B cell (primary cell): Measurements from ENCODE around the gene PAGE5. TPM values are rescaled to one million over a fixed set of nuclear protein-coding genes. Genes with fewer than 3 reads are reported as not detected.

Source experiments
- ATAC-seq: fragments of 200-7000 bp; cut with Tn5 transposase; one replicate; pipeline ENCODE4 v1.10.0; 2021; ENCODE audit warnings: low read depth, mild to moderate bottlenecking, moderate number of reproducible peaks, moderate library complexity
- CTCF ChIA-PET: fragments of 350-600 bp; sonication (Branson Sonifier 250); formaldehyde crosslinking; loops from one replicate; lab custom pipeline; 2021; ENCODE audit warnings: antibody characterized with exemption, inconsistent platforms; lab: Charles Lee
- POLR2A ChIA-PET: fragments of 350-600 bp; sonication (Branson Sonifier 250); formaldehyde crosslinking; loops from one replicate; lab custom pipeline; 2021; ENCODE audit warnings: antibody characterized with exemption; lab: Charles Lee
- DNase-seq: peaks from one replicate; pipeline ENCODE4 v3.0.0; 2013
- H2AFZ ChIP-seq: 2 replicates; pipeline ENCODE4 v1.6.1; 2012; ENCODE audit warnings: mild to moderate bottlenecking, low read depth, low read length; ENCODE audit not compliant: insufficient read depth, poor library complexity, severe bottlenecking
- H3K27ac ChIP-seq, 2 donors: 1 replicate in 1 of 2; 2 replicates in 1 of 2; pipeline ENCODE4 v1.5.1; 2012 to 2013; ENCODE audit warnings: low read length in 2 of 2, mild to moderate bottlenecking in 2 of 2, moderate library complexity in 1 of 2
- H3K27me3 ChIP-seq, 4 experiments: fragments of 200-600 bp in 1 of 4; sonication (generic) in 1 of 4; replicated peaks in 1 of 4; 1 replicate in 2 of 4; 2 replicates in 2 of 4; pipeline versions ENCODE4 v1.6.1 to v1.7.0; 2013 to 2016; ENCODE audit warnings: low read length in 3 of 4, mild to moderate bottlenecking in 2 of 4, mixed read lengths in 1 of 4, moderate library complexity in 1 of 4; ENCODE audit not compliant: insufficient read depth in 4 of 4, control insufficient read depth in 3 of 4; ENCODE audit errors: control extremely low read depth in 1 of 4
- H3K36me3 ChIP-seq, 2 experiments: replicated peaks in 1 of 2; 1 replicate in 1 of 2; 2 replicates in 1 of 2; pipeline versions ENCODE4 v1.6.1 to v1.7.1; 2013; ENCODE audit warnings: low read length in 1 of 2; ENCODE audit not compliant: insufficient read depth in 2 of 2, control insufficient read depth in 1 of 2; ENCODE audit errors: control extremely low read depth in 1 of 2, extremely low read depth in 1 of 2
- H3K4me1 ChIP-seq, 2 donors: fragments of 200-600 bp in 1 of 2; sonication (generic) in 1 of 2; 1 replicate in 1 of 2; 2 replicates in 1 of 2; pipeline versions ENCODE4 v1.5.1 to v1.6.1; 2013 to 2017; ENCODE audit warnings: low read length in 2 of 2; ENCODE audit not compliant: control insufficient read depth in 2 of 2, insufficient read depth in 2 of 2
- H3K4me2 ChIP-seq: replicated peaks from 2 replicates; pipeline ENCODE3; 2012; ENCODE audit warnings: mild to moderate bottlenecking, low read depth, low read length; ENCODE audit not compliant: poor library complexity, severe bottlenecking
- H3K4me3 ChIP-seq, 5 experiments: fragments of 200-600 bp in 1 of 5; sonication (generic) in 1 of 5; 1 replicate in 3 of 5; 2 replicates in 2 of 5; pipeline versions ENCODE4 v1.5.1 to v1.7.0; 2011 to 2016; ENCODE audit warnings: low read length in 4 of 5, mild to moderate bottlenecking in 4 of 5, low read depth in 2 of 5, control low read depth in 1 of 5, moderate library complexity in 1 of 5; ENCODE audit not compliant: insufficient read depth in 1 of 5; ENCODE audit errors: control extremely low read depth in 1 of 5, extremely low read depth in 1 of 5
- H3K79me2 ChIP-seq: fragments of 200-600 bp; sonication (generic); one replicate; pipeline ENCODE4 v1.6.0; 2016; ENCODE audit warnings: low read length; ENCODE audit not compliant: control insufficient read depth, insufficient read depth
- H3K9ac ChIP-seq: fragments of 200-600 bp; sonication (generic); 2 replicates; pipeline ENCODE4 v1.6.1; 2017; ENCODE audit warnings: mild to moderate bottlenecking, low read length, moderate library complexity
- H3K9me3 ChIP-seq, 3 donors: one replicate each; pipeline versions ENCODE4 v1.6.1 to v1.7.1; 2013; ENCODE audit warnings: low read length in 2 of 3; ENCODE audit not compliant: control insufficient read depth in 2 of 3, insufficient read depth in 1 of 3; ENCODE audit errors: control extremely low read depth in 1 of 3
- H4K20me1 ChIP-seq: 2 replicates; pipeline ENCODE4 v1.6.0; 2012; ENCODE audit warnings: mild to moderate bottlenecking, low read length; ENCODE audit not compliant: insufficient read depth, control insufficient read depth, poor library complexity, severe bottlenecking
- H3K27ac Mint-ChIP-seq: one replicate; pipeline ENCODE4 v1.8.0; 2021; ENCODE audit warnings: mixed read lengths
- H3K27me3 Mint-ChIP-seq: one replicate; pipeline ENCODE4 v1.8.0; 2021; ENCODE audit warnings: mixed read lengths
- H3K4me1 Mint-ChIP-seq: one replicate; pipeline ENCODE4 v1.8.0; 2021; ENCODE audit warnings: mixed read lengths
- H3K4me3 Mint-ChIP-seq: one replicate; pipeline ENCODE4 v1.8.0; 2021; ENCODE audit warnings: mixed read lengths
- H3K9me3 Mint-ChIP-seq: one replicate; pipeline ENCODE4 v1.8.0; 2022; ENCODE audit warnings: mixed read lengths; ENCODE audit not compliant: insufficient read depth
- EZH2 ChIP-seq: IDR thresholded peaks from 2 replicates; pipeline ENCODE4 v1.6.1; 2012; ENCODE audit warnings: borderline replicate concordance, low read depth, mild to moderate bottlenecking, moderate library complexity, low read length; ENCODE audit not compliant: insufficient read depth, poor library complexity, severe bottlenecking
- WGBS: methylation state at CpG from one replicate; pipeline ENCODE4 v1.1.5; 2013; ENCODE audit warnings: missing lambda C conversion rate; ENCODE audit not compliant: insufficient coverage; 5-methylcytosine and 5-hydroxymethylcytosine counted together
- intact Hi-C: fragments of 100-400 bp; cut with micrococcal nuclease; formaldehyde crosslinking; loops from one replicate; pipeline ENCODE4 v1.10.0; 2022
- polyA plus RNA-seq: library from polyadenylated mRNA; depleted of rRNA; stranded (reverse); fragments of >200 nt; gene quantifications from 2 replicates; pipeline ENCODE4 v1.2.3, GENCODE V29; 2012
- total RNA-seq, 2 donors: library from RNA; stranded (reverse); fragments of 120-200 nt in 1 of 2; gene quantifications; 1 replicate in 1 of 2; 2 replicates in 1 of 2; pipeline versions ENCODE4 v1.2.3 to v1.2.4, GENCODE V29; 2013 to 2022
- TF ChIP-seq, protein P1 (sequence below): fragments of 200-600 bp; IDR thresholded peaks from one replicate; pipeline ENCODE4 v1.8.0; 2022; ENCODE audit warnings: antibody characterized with exemption, mild to moderate bottlenecking

Gene PAGE5
- total and polyA plus RNA-seq, 2 donors (not counting 1 experiment from before 2014, with no cell fraction given) = not detected

DNA sequence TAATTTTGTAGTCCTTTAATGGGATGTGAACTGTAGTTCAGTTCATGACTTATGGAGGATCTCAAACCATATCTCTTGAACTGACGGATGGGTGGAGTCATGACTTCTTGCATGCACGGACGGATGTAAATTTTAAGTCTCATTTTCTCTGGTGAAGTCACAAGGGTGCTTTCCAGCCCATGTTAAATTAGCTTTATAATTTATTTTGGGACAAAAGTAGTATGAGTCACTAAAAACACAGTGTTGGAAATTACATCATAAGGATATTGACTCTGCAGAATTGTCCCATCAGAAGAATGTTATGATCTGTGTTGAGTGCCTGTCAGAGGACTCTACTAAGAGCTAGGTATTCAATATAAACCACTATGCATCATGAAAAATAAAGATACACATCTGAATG is 6.8 kb upstream of the PAGE5 start:
- Histone ChIP-seq H3K4me2 (no peak overlapping the region), H3K79me2 (no peaks in the 10 kb centered on the region), H3K4me3 (no peak overlapping the region), H3K9ac (no peak overlapping the region), H3K27ac (no peak overlapping the region), H3K27me3 (no peaks in the 10 kb centered on the region), H3K36me3 (no peaks in the 10 kb centered on the region), H3K9me3 (no peaks in the 10 kb centered on the region), H4K20me1 (no peaks in the 10 kb centered on the region), H3K4me1 (no peaks in the 10 kb centered on the region), H2AFZ (no peak overlapping the region)
- no peaks in the 10 kb centered on the region for H3K27me3 Mint-ChIP-seq
- H3K4me3 Mint-ChIP-seq = no peak overlapping the region
- H3K9me3 Mint-ChIP-seq = no peaks in the 10 kb centered on the region
- WGBS = no CpG with 5 or more reads among the region's 3 CpGs
- ATAC-seq (no peak), DNase-seq (no peak)
- ChIA-PET POLR2A (no interaction called here), CTCF (no interaction called here)
- no peak overlapping the region for H3K27ac Mint-ChIP-seq
- TF ChIP-seq, protein P1, sequence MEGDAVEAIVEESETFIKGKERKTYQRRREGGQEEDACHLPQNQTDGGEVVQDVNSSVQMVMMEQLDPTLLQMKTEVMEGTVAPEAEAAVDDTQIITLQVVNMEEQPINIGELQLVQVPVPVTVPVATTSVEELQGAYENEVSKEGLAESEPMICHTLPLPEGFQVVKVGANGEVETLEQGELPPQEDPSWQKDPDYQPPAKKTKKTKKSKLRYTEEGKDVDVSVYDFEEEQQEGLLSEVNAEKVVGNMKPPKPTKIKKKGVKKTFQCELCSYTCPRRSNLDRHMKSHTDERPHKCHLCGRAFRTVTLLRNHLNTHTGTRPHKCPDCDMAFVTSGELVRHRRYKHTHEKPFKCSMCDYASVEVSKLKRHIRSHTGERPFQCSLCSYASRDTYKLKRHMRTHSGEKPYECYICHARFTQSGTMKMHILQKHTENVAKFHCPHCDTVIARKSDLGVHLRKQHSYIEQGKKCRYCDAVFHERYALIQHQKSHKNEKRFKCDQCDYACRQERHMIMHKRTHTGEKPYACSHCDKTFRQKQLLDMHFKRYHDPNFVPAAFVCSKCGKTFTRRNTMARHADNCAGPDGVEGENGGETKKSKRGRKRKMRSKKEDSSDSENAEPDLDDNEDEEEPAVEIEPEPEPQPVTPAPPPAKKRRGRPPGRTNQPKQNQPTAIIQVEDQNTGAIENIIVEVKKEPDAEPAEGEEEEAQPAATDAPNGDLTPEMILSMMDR = no peak
- TF ChIP-seq EZH2 = no peak
- no peaks in the 10 kb centered on the region for H3K4me1 Mint-ChIP-seq
- intact Hi-C loops = no loop called here

GRCh38 chrX:55240788-55241340 is 20.7 kb downstream of the PAGE5 start:
- no peak for ATAC-seq
- H3K9me3 Mint-ChIP-seq = no peaks in the 10 kb centered on the region

More at GRCh38 chrX:55240788-55241340, 20.7 kb downstream of the PAGE5 start:
- H3K27me3 Mint-ChIP-seq = peaks cover under 1% of the 10 kb centered on the region
- Histone ChIP-seq H4K20me1 (no peaks in the 10 kb centered on the region), H3K4me1 (no peaks in the 10 kb centered on the region), H3K9me3 (peaks cover 0 to 5% (median 0%) of the 10 kb centered on the region in 3 donors), H3K4me2 (no peak overlapping the region), H3K9ac (no peak overlapping the region), H2AFZ (no peak overlapping the region), H3K36me3 (no peaks in the 10 kb centered on the region), H3K27ac (no peak overlapping the region), H3K27me3 (no peaks in the 10 kb centered on the region), H3K4me3 (no peak overlapping the region), H3K79me2 (no peaks in the 10 kb centered on the region)
- ChIA-PET POLR2A (no interaction called here), CTCF (no interaction called here)
- no peaks in the 10 kb centered on the region for H3K4me1 Mint-ChIP-seq
- H3K27ac Mint-ChIP-seq = no peak overlapping the region
- TF ChIP-seq, protein P1 = no peak
- TF ChIP-seq EZH2 = no peak
- no peak for DNase-seq
- 80% methylated on average over 3 of the region's 6 CpGs for WGBS
- intact Hi-C loops = no loop called here
- no peak overlapping the region for H3K4me3 Mint-ChIP-seq
